AG04450 (cell line): Measurements from ENCODE around the gene MAP2K2. TPM values are rescaled to one million over a fixed set of nuclear protein-coding genes. Genes with fewer than 3 reads are reported as not detected.

Source experiments
- CTCF ChIA-PET: fragments of 300-600, 350-600 bp; formaldehyde crosslinking; extraction: SDS; loops from one replicate; lab custom pipeline; 2022; ENCODE audit warnings: antibody characterized with exemption, inconsistent platforms; lab: Charles Lee
- POLR2A ChIA-PET: fragments of 350-600 bp; formaldehyde crosslinking; extraction: SDS; loops from one replicate; lab custom pipeline; 2021; ENCODE audit warnings: antibody characterized with exemption, inconsistent platforms; lab: Yijun Ruan, JAX
- DNase-seq: peaks from one replicate; pipeline ENCODE4 v3.0.0-alpha.2; 2011; ENCODE audit warnings: low read depth, low spot score
- H3K27ac ChIP-seq: one replicate; pipeline ENCODE4 v1.5.1; 2012; ENCODE audit warnings: low read depth, low read length, control low read depth
- H3K27me3 ChIP-seq: one replicate; pipeline ENCODE4 v1.6.0; 2012; ENCODE audit warnings: low read length; ENCODE audit not compliant: control insufficient read depth, insufficient read depth
- H3K4me3 ChIP-seq: 2 replicates; pipeline ENCODE4 v1.5.1; 2011; ENCODE audit warnings: mild to moderate bottlenecking, low read depth, low read length, control low read depth
- H3K9me3 ChIP-seq: 2 replicates; pipeline ENCODE4 v1.5.1; 2012; ENCODE audit warnings: low read length; ENCODE audit not compliant: control insufficient read depth, insufficient read depth
- polyA plus RNA-seq: library from polyadenylated mRNA; depleted of rRNA; stranded (reverse); fragments of >200 nt; gene quantifications from 2 replicates; pipeline ENCODE4 v1.2.3, GENCODE V29; 2011
- TF ChIP-seq, protein P1 (sequence below): IDR thresholded peaks from 2 replicates; pipeline ENCODE4 v1.5.1; 2011; ENCODE audit warnings: low read depth, low read length, control low read depth, inconsistent platforms

Gene MAP2K2
- polyA plus RNA-seq, 1 experiment: 65.1 TPM

- CTCF ChIA-PET: no interaction called here
- TF ChIP-seq, protein P1, sequence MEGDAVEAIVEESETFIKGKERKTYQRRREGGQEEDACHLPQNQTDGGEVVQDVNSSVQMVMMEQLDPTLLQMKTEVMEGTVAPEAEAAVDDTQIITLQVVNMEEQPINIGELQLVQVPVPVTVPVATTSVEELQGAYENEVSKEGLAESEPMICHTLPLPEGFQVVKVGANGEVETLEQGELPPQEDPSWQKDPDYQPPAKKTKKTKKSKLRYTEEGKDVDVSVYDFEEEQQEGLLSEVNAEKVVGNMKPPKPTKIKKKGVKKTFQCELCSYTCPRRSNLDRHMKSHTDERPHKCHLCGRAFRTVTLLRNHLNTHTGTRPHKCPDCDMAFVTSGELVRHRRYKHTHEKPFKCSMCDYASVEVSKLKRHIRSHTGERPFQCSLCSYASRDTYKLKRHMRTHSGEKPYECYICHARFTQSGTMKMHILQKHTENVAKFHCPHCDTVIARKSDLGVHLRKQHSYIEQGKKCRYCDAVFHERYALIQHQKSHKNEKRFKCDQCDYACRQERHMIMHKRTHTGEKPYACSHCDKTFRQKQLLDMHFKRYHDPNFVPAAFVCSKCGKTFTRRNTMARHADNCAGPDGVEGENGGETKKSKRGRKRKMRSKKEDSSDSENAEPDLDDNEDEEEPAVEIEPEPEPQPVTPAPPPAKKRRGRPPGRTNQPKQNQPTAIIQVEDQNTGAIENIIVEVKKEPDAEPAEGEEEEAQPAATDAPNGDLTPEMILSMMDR: no peak
Observed at GRCh38 chr19:4068047-4068966, 55.6 kb downstream of the MAP2K2 start.

GRCh38 chr19:4067396-4068046, 56.4 kb downstream of the MAP2K2 start:
- no peak overlapping the region for H3K27ac ChIP-seq
- H3K9me3 ChIP-seq: no peaks in the 10 kb centered on the region; the same call in 1 of the 2 replicates
- no peak for DNase-seq
- H3K4me3 ChIP-seq: peak overlapping the region; percentile 69
- ChIA-PET POLR2A (interaction anchor here (0.7 kb wide), 1 partner anchor 30 kb away, joined by 3 read pairs; no protein-coding TSS in a partner anchor), CTCF (no interaction called here)
- TF ChIP-seq, protein P1: no peak
- no peaks in the 10 kb centered on the region for H3K27me3 ChIP-seq

More at GRCh38 chr19:4068047-4068966, 55.6 kb downstream of the MAP2K2 start:
- Histone ChIP-seq H3K9me3 (no peaks in the 10 kb centered on the region; the same call in 1 of the 2 replicates), H3K27me3 (no peaks in the 10 kb centered on the region), H3K27ac (no peak overlapping the region), H3K4me3 (peak overlapping the region; percentile 69)
- POLR2A ChIA-PET: no interaction called here
- no peak for DNase-seq

GRCh38 chr19:4066682-4067395, 57.1 kb downstream of the MAP2K2 start, which contains the start of gene ZBTB7A:
ZBTB7A (minus strand) TSS chr19:4066899; CDS start chr19:4055232, 11,667 bp downstream.
- POLR2A ChIA-PET: interaction anchor here (0.7 to 1.0 kb wide), 2 partner anchors 14 to 31 kb away, joined by 3 read pairs; no protein-coding TSS in a partner anchor
- TF ChIP-seq, protein P1: no peak
- Histone ChIP-seq H3K27ac (peak within 1 kb of the TSS; percentile 47), H3K27me3 (no peaks in the 10 kb centered on the region), H3K9me3 (no peaks in the 10 kb centered on the region; the same call in 1 of the 2 replicates), H3K4me3 (peak within 1 kb of the TSS; percentile 69)
- CTCF ChIA-PET: interaction anchor here (0.6 kb wide), 1 partner anchor 14 kb away, joined by 3 read pairs; no protein-coding TSS in a partner anchor
- DNase-seq: no peak

DNA sequence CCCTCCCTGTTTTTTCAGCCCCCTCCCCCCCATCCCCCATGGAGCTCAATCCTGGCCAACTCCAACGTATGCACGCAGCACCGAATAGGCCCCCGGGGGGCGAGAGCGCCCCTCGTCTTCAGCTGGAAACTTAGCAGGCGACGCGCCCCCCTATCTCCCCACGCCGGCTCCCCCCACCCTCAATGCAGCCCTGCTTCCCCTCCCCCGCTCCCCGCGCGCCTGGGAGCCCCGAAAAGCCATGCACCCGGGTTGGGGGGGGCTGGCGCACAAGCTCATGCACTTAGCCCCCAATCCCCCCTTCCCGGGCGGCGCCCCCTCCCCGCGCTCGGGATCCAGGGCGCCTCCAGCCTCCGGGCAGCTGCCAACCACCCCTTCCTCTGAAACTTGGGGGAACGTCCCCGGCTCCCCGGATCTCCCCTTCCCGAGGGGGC, 57.7 kb downstream of the MAP2K2 start:
- POLR2A ChIA-PET: interaction anchor here (0.6 to 1.0 kb wide), 2 partner anchors 8 to 14 kb away, joined by 3 read pairs; no protein-coding TSS in a partner anchor

More for the DNA sequence above, 57.7 kb downstream of the MAP2K2 start:
- H3K27ac ChIP-seq: peak overlapping the region; percentile 47
- CTCF ChIA-PET: no interaction called here
- no peak for DNase-seq
- no peaks in the 10 kb centered on the region; the same call in 1 of the 2 replicates for H3K9me3 ChIP-seq
- TF ChIP-seq, protein P1: no peak
- peak overlapping the region; percentile 69 for H3K4me3 ChIP-seq
- no peaks in the 10 kb centered on the region for H3K27me3 ChIP-seq
